T-cell (primary cell): ENCODE data around the gene EEPD1. TPM values are rescaled to one million over a fixed set of nuclear protein-coding genes. Genes with fewer than 3 reads are reported as not detected.
A peak's percentile ranks its signal among the peaks of the same experiment; 100 is the strongest.

ENCODE experiments used
- ATAC-seq, 4 experiments: fragments of 200-7000 bp in 3 of 4; fragments of 150-1000 bp in 1 of 4; cut with Tn5 transposase; replicated peaks in 1 of 4; 1 replicate in 3 of 4; 2 replicates in 1 of 4; pipeline ENCODE4 v1.10.0; 2021; ENCODE audit warnings: moderate library complexity in 3 of 4, mild to moderate bottlenecking in 2 of 4, moderate number of reproducible peaks in 1 of 4
- CTCF ChIA-PET, 2 donors: fragments of 300-600 bp; sonication (Branson Sonifier 250); formaldehyde crosslinking; loops; one replicate each; lab custom pipeline; 2022; ENCODE audit warnings: antibody characterized with exemption in 2 of 2; lab: Charles Lee
- POLR2A ChIA-PET, 2 donors: fragments of 300-600 bp; sonication (Branson Sonifier 250); formaldehyde crosslinking; loops; one replicate each; lab custom pipeline; 2022; ENCODE audit warnings: antibody characterized with exemption in 2 of 2; lab: Charles Lee
- DNase-seq, 35 experiments: peaks; one replicate each; pipeline versions ENCODE4 v3.0.0 to v3.0.0-alpha.2; 2013 to 2023
- H3K27ac ChIP-seq: one replicate; pipeline ENCODE4 v1.5.1; 2013; ENCODE audit warnings: low read length
- H3K27me3 ChIP-seq, 2 experiments: replicated peaks in 1 of 2; 1 replicate in 1 of 2; 2 replicates in 1 of 2; pipeline versions ENCODE4 v1.6.1 to v1.7.0; 2013; ENCODE audit warnings: low read length in 1 of 2, mixed read lengths in 1 of 2; ENCODE audit not compliant: control insufficient read depth in 2 of 2, insufficient read depth in 2 of 2; ENCODE audit errors: extremely low read depth in 1 of 2
- H3K36me3 ChIP-seq, 2 donors: 1 replicate in 1 of 2; 2 replicates in 1 of 2; pipeline versions ENCODE4 v1.6.1 to v1.7.0; 2013; ENCODE audit warnings: low read length in 1 of 2; ENCODE audit not compliant: control insufficient read depth in 2 of 2, insufficient read depth in 1 of 2; ENCODE audit errors: extremely low read depth in 1 of 2
- H3K4me1 ChIP-seq, 2 experiments: 1 replicate in 1 of 2; 2 replicates in 1 of 2; pipeline versions ENCODE4 v1.6.1 to v1.7.0; 2013; ENCODE audit warnings: low read length in 2 of 2, mixed read lengths in 1 of 2; ENCODE audit not compliant: insufficient read depth in 2 of 2, control insufficient read depth in 1 of 2; ENCODE audit errors: extremely low read depth in 1 of 2
- H3K4me3 ChIP-seq, 2 donors: 1 replicate in 1 of 2; 2 replicates in 1 of 2; pipeline versions ENCODE4 v1.5.1 to v1.7.0; 2013; ENCODE audit warnings: mild to moderate bottlenecking in 2 of 2, low read length in 1 of 2, moderate library complexity in 1 of 2; ENCODE audit not compliant: control insufficient read depth in 1 of 2; ENCODE audit errors: extremely low read depth in 1 of 2
- H3K9me3 ChIP-seq: 2 replicates; pipeline ENCODE4 v1.7.0; 2013
- H3K27ac Mint-ChIP-seq, 2 donors: one replicate each; pipeline ENCODE4 v1.8.0; 2020 to 2021; ENCODE audit warnings: mild to moderate bottlenecking in 2 of 2, mixed read lengths in 2 of 2
- H3K27me3 Mint-ChIP-seq, 2 donors: one replicate each; pipeline ENCODE4 v1.8.0; 2021 to 2022; ENCODE audit warnings: mixed read lengths in 2 of 2
- H3K36me3 Mint-ChIP-seq: one replicate; pipeline ENCODE4 v1.8.0; 2021; ENCODE audit warnings: mixed read lengths
- H3K4me1 Mint-ChIP-seq, 3 donors: one replicate each; pipeline ENCODE4 v1.8.0; 2020 to 2022; ENCODE audit warnings: mixed read lengths in 3 of 3, mild to moderate bottlenecking in 1 of 3
- H3K4me3 Mint-ChIP-seq, 3 donors: one replicate each; pipeline ENCODE4 v1.8.0; 2020 to 2022; ENCODE audit warnings: mild to moderate bottlenecking in 3 of 3, mixed read lengths in 3 of 3, moderate library complexity in 3 of 3
- H3K9me3 Mint-ChIP-seq, 3 donors: one replicate each; pipeline ENCODE4 v1.8.0; 2020 to 2022; ENCODE audit warnings: mixed read lengths in 3 of 3
- WGBS: methylation state at CpG from one replicate; pipeline ENCODE4 v1.1.5; 2013; ENCODE audit warnings: missing lambda C conversion rate; ENCODE audit not compliant: insufficient coverage; 5-methylcytosine and 5-hydroxymethylcytosine counted together
- total RNA-seq, 35 experiments: library from RNA in 6 of 35; stranded (reverse) in 6 of 35; fragments of 120-200 nt in 1 of 35; gene quantifications; one replicate each; pipeline versions ENCODE4 v1.2.1 to v1.2.4 and lab custom pipeline; 2013 to 2026

EEPD1 gene
- total RNA-seq, 5 donors from 2014 or later (not counting 1 experiment from before 2014, with no cell fraction given), result 2.7 to 16.2 (median 4.2) TPM

DNA sequence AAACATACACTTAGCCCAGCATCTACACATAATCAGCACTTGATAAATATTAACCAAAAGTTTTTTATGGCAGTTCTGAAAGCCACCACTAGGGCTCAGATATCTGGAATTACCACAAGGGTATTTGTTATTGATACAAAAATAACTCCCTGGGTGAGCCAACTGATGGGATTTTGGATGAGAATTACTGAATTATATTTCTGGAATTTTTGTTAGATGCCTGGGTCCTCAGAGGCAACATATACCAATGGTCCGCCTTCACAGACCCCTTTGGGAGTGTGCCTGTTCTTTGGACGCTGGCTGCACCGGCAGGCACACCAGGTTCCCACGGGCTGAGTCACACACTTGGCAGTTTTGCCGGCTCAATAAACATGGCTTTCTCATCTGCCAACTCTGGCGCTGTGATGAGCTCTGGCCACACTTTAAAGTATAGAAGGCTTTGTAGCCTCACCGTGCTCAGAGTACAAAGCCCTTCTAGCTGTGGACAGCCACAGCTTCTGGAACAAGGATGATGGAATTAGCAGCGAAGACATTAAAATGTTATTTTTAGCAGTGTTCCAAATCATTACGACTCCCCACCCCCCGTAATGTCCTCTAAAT is 24.5 kb upstream of the EEPD1 start:
- ChIA-PET POLR2A (no interaction called here), CTCF (no interaction called here)

DNA sequence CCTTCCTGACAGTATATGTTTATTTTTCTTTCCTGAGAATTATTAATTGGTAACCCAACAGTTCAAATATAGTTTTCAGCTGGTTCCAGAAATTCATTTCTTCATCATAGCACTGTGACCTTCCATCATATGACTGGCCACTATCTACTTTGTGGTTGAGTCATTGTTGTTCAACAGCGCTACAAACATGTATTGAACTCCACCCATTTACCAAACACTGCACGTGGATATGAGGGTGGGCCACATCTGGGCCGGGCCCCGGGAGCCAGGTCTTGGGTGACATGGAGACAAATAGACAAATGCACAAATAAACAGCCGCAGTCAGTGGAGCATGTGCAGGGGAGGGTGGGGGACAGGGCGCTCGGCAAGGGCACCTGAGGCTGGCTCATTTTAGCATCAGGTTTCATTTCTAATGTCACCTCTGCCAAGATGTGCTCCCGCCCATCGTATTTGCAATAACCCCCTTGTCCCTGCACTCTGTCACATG is 24.0 kb upstream of the EEPD1 start:
- H3K27me3 Mint-ChIP-seq, result peaks cover 0 to 4% of the 10 kb centered on the region in 2 donors
- no peaks in the 10 kb centered on the region for H3K36me3 Mint-ChIP-seq
- Histone ChIP-seq H3K4me3 (no peak overlapping the region), H3K27ac (no peak overlapping the region), H3K27me3 (no peaks in the 10 kb centered on the region), H3K36me3 (no peaks in the 10 kb centered on the region), H3K4me1 (peaks cover 0 to 2% of the 10 kb centered on the region in 2 experiments), H3K9me3 (no peaks in the 10 kb centered on the region)
- no peak overlapping the region for H3K27ac Mint-ChIP-seq
- CTCF ChIA-PET, result no interaction called here
- H3K9me3 Mint-ChIP-seq, result peaks cover 0 to 5% (median 0%) of the 10 kb centered on the region in 3 donors
- no peak for DNase-seq
- ATAC-seq, result no peak
- no peak overlapping the region for H3K4me3 Mint-ChIP-seq
- WGBS, result 83% methylated on average over 2 of the region's 9 CpGs
- H3K4me1 Mint-ChIP-seq, result peaks cover 0 to 7% (median 7%) of the 10 kb centered on the region in 3 donors
- POLR2A ChIA-PET, result no interaction called here

More for the DNA sequence above, 24.5 kb upstream of the EEPD1 start:
- DNase-seq, result peak in 1 of 35 experiments; percentile 21
- Mint-ChIP-seq H3K36me3 (no peaks in the 10 kb centered on the region), H3K27me3 (peaks cover 0 to 4% of the 10 kb centered on the region in 2 donors), H3K4me3 (no peak overlapping the region), H3K9me3 (peaks cover 0 to 5% (median 0%) of the 10 kb centered on the region in 3 donors), H3K27ac (no peak overlapping the region), H3K4me1 (peaks cover 0 to 7% (median 7%) of the 10 kb centered on the region in 3 donors)
- Histone ChIP-seq H3K4me3 (no peak overlapping the region), H3K36me3 (no peaks in the 10 kb centered on the region), H3K9me3 (no peaks in the 10 kb centered on the region), H3K27ac (no peak overlapping the region), H3K4me1 (peaks cover 0 to 2% of the 10 kb centered on the region in 2 experiments), H3K27me3 (no peaks in the 10 kb centered on the region)
- WGBS, result 83% methylated on average over 6 of the region's 10 CpGs
- ATAC-seq, result no peak

DNA sequence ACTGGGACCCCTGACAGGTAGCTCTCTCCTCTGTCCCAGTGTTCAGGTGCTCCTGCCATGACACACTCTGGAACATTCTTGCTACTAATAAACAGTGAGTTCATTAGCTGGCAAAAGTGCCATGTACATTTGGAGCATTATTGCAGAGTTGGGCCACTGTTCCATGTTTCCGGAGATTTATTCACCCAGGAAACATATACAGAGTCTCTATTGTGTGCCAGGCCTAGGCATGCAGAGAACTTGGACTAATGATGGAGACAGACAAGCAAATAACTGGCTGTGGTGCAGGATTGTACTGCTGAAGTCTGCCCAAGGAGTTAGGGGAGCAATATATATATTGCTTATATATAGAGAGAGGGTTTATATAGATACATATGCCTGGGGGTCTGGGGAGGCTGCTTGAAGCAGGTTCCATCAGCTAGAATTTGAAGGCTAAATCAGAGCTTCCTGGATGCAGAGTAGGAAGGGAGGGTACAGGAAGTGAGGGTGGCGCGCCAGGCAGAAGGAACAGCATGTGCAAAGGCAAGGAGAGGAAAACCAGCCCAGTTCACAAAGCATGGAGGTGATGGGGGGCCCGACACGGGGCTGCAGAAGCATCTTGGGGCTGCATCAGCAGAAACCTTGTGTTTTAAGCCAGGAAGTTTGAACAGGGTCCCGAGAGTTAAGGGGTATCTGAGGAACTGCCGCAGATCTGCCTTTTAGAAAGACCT is 22.7 kb upstream of the EEPD1 start:
- H3K27me3 ChIP-seq, result no peaks in the 10 kb centered on the region
- H3K4me3 Mint-ChIP-seq, result no peak overlapping the region
- H3K27ac Mint-ChIP-seq, result peak overlapping the region in 1 of 2 donors; percentile 21
- ChIA-PET POLR2A (no interaction called here), CTCF (no interaction called here)
- H3K27me3 Mint-ChIP-seq, result peaks cover 0 to 4% of the 10 kb centered on the region in 2 donors
- H3K4me1 Mint-ChIP-seq, result peaks cover 0 to 7% (median 7%) of the 10 kb centered on the region in 3 donors
- no peaks in the 10 kb centered on the region for H3K9me3 Mint-ChIP-seq
- peaks cover 0 to 2% of the 10 kb centered on the region in 2 experiments for H3K4me1 ChIP-seq
- H3K4me3 ChIP-seq, result no peak overlapping the region
- WGBS, result 79% methylated on average over 7 of the region's 7 CpGs
- H3K36me3 ChIP-seq, result no peaks in the 10 kb centered on the region
- H3K27ac ChIP-seq, result no peak overlapping the region
- no peak for ATAC-seq
- no peaks in the 10 kb centered on the region for H3K36me3 Mint-ChIP-seq
- DNase-seq, result no peak
- no peaks in the 10 kb centered on the region for H3K9me3 ChIP-seq

DNA sequence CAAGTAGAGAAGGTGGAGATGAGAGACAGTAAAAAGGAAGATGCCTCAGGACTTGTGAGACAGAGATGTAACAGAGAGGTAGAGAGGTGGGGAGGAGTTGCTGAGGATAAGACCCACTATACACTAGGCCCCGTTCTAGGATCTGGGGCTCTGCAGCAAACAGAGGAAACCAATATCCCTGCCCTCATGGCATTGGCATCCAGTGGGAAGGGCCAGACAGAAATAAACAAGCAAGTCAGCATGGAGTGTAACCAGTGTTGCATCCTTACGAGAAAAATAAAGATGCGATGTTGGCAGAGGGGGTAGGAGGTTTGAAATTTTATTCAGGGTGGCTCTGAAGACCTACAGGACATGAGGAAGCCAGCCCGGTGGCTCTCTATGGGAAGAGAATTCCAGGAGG is 22.0 kb upstream of the EEPD1 start:
- Mint-ChIP-seq H3K4me3 (no peak overlapping the region), H3K4me1 (peaks cover 0 to 7% (median 7%) of the 10 kb centered on the region in 3 donors), H3K27ac (peak overlapping the region in 1 of 2 donors; percentile 21), H3K27me3 (peaks cover 0 to 4% of the 10 kb centered on the region in 2 donors), H3K36me3 (no peaks in the 10 kb centered on the region), H3K9me3 (no peaks in the 10 kb centered on the region)
- ChIA-PET CTCF (no interaction called here), POLR2A (no interaction called here)
- H3K4me3 ChIP-seq, result no peak overlapping the region
- ATAC-seq, result no peak
- H3K27ac ChIP-seq, result no peak overlapping the region
- peaks cover 0 to 2% of the 10 kb centered on the region in 2 experiments for H3K4me1 ChIP-seq
- no peaks in the 10 kb centered on the region for H3K36me3 ChIP-seq
- no peaks in the 10 kb centered on the region for H3K27me3 ChIP-seq
- no peaks in the 10 kb centered on the region for H3K9me3 ChIP-seq
- DNase-seq, result no peak
- 97% methylated on average over 3 of the region's 4 CpGs for WGBS

DNA sequence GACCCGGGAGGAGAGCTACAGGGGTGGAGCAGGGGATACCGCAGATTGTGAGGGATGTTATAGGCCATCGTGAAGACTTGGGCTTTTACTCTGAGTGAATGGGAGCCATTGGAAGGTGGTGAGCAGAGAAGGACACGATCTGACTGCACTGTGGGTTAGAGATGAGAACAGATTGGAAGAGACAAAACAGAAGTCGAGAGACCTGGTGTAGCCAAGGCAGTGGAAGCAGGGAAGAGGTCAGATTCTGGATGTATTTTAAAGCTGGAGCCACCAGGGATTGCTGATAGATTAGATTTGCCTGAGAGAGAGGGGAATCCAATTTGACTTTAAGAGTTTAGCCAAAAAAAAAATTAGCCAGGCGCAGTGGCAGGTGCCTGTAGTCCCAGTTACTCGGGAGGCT is 21.6 kb upstream of the EEPD1 start:
- Mint-ChIP-seq H3K9me3 (no peaks in the 10 kb centered on the region), H3K4me3 (no peak overlapping the region), H3K27ac (no peak overlapping the region), H3K27me3 (peaks cover 0 to 4% of the 10 kb centered on the region in 2 donors), H3K36me3 (no peaks in the 10 kb centered on the region), H3K4me1 (peaks cover 0 to 7% (median 7%) of the 10 kb centered on the region in 3 donors)
- ATAC-seq (no peak), DNase-seq (no peak)
- CTCF ChIA-PET, result no interaction called here
- POLR2A ChIA-PET, result no interaction called here
- 76% methylated on average over 5 of the region's 7 CpGs for WGBS
- no peak overlapping the region for H3K27ac ChIP-seq
- peaks cover 0 to 2% of the 10 kb centered on the region in 2 experiments for H3K4me1 ChIP-seq
- no peaks in the 10 kb centered on the region for H3K9me3 ChIP-seq
- no peak overlapping the region for H3K4me3 ChIP-seq
- no peaks in the 10 kb centered on the region for H3K27me3 ChIP-seq
- H3K36me3 ChIP-seq, result no peaks in the 10 kb centered on the region

DNA sequence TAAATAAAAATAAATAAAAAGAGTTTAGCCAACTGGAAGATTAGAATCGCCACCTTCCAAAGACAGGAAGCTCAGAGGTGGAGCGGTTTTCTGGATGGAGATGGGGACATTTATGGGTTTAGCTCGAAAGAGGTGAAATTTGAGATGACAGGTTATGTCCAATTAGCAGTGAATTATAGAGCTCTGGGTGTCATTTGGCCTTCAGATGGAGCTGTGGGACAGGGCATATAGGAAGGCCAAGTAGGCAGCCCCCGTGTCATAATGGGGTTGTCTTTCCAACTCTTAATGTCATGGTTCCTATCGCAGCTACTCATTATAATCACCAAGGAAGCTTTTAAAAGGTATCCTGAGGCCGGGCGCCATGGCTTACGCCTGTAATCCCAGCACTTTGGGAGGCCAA is 21.0 kb upstream of the EEPD1 start:
- ChIA-PET POLR2A (no interaction called here), CTCF (interaction anchor here in 1 of 2 donors (0.6 kb wide), 1 partner anchor 363 kb away, joined by 6 read pairs; no protein-coding TSS in a partner anchor)
- no peaks in the 10 kb centered on the region for H3K9me3 Mint-ChIP-seq
- H3K27ac Mint-ChIP-seq, result no peak overlapping the region
- H3K4me1 ChIP-seq, result peaks cover 0 to 2% of the 10 kb centered on the region in 2 experiments
- no peaks in the 10 kb centered on the region for H3K36me3 ChIP-seq
- no peak for DNase-seq
- ATAC-seq, result no peak
- WGBS, result 97% methylated on average over 5 of the region's 8 CpGs
- peaks cover 0 to 7% (median 7%) of the 10 kb centered on the region in 3 donors for H3K4me1 Mint-ChIP-seq
- H3K36me3 Mint-ChIP-seq, result no peaks in the 10 kb centered on the region
- H3K9me3 ChIP-seq, result no peaks in the 10 kb centered on the region
- H3K4me3 ChIP-seq, result no peak overlapping the region
- H3K4me3 Mint-ChIP-seq, result no peak overlapping the region
- H3K27me3 Mint-ChIP-seq, result peaks cover 0 to 4% of the 10 kb centered on the region in 2 donors
- no peak overlapping the region for H3K27ac ChIP-seq
- H3K27me3 ChIP-seq, result no peaks in the 10 kb centered on the region
